ENCODE data around the gene STS.

STS gene

DNA sequence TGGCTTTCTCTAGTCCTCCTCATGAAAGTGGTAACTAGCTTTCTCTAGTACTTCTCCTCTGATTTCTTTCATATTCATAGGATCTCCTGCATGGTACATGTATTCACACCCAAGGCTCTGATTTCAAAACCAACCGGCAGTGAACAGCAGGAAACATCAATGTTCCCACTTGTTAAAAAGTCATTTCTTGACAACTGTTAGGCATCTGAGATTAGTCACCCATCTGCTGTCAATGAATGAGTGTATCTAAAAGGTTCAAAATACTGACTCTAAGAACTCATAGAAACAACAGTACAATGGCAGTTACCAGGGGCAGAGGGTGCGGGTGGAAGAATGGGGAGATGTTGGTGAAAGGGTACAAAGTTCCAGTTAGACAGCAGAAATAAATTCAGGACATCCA lies 31.9 kb downstream of the STS start:
- no peaks in the 10 kb centered on the region for H3K9me3 ChIP-seq (ENCODE audit: control insufficient read depth, insufficient read depth, low read length)
- no peak overlapping the region for H3K9ac ChIP-seq (ENCODE audit: low read depth, low read length)
- H3K4me1 ChIP-seq (ENCODE audit: insufficient read depth, low read length), result no peaks in the 10 kb centered on the region
- no peaks in the 10 kb centered on the region for H3K36me3 ChIP-seq (ENCODE audit: insufficient read depth, low read length)

DNA sequence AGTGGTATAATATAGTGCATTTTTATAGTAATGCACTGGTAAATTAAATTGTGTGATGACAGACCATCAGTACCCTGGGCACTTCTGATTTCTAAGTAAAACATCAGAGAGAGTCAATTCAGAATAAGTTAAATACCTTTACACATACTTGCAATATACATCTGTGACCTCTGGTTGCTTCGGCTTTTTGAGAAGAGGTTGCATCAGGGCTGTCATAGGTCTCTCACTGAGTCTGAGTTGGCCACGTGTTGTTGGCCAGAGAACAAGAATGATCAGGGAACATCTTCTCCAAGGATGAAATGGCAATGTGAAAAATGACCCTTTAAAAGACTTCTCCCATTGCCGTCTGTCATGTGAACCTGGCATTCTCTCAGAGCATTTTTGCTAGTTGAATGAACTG lies 37.3 kb downstream of the STS start:
- Histone ChIP-seq H3K9me3 (ENCODE audit: control insufficient read depth, insufficient read depth, low read length) (no peaks in the 10 kb centered on the region), H3K4me1 (ENCODE audit: insufficient read depth, low read length) (no peaks in the 10 kb centered on the region), H3K36me3 (ENCODE audit: insufficient read depth, low read length) (no peaks in the 10 kb centered on the region), H3K9ac (ENCODE audit: low read depth, low read length) (no peak overlapping the region)

DNA sequence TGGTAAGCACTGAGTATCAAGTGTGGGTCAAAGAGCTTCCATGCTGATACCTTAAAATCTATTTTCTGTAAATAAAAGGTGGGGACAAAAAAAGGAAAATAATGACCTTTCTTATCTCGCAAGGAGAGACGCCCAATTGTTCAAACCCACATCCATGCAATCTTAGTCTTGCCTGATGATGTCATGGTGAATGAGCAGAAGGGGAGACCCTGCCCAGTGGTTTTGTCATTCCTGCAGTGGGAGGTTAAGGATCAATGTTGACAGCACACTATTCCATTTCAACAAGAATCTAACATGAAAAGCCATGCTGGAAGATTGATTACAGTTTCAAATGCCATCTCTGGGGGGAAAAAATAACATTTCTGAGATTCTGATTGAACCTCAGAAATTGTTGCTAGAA lies 41.2 kb downstream of the STS start:
- Histone ChIP-seq H3K36me3 (ENCODE audit: insufficient read depth, low read length) (no peaks in the 10 kb centered on the region), H3K4me1 (ENCODE audit: insufficient read depth, low read length) (no peaks in the 10 kb centered on the region), H3K9ac (ENCODE audit: low read depth, low read length) (no peak overlapping the region), H3K9me3 (ENCODE audit: control insufficient read depth, insufficient read depth, low read length) (no peaks in the 10 kb centered on the region)

- no peaks in the 10 kb centered on the region for H3K9me3 ChIP-seq (ENCODE audit: control insufficient read depth, insufficient read depth, low read length)
Measured at GRCh38 chrX:7190157-7190556, 42.6 kb downstream of the STS start.

GRCh38 chrX:7191681-7192110 lies 44.2 kb downstream of the STS start:
- Histone ChIP-seq H3K9ac (ENCODE audit: low read depth, low read length) (no peak overlapping the region), H3K9me3 (ENCODE audit: control insufficient read depth, insufficient read depth, low read length) (no peaks in the 10 kb centered on the region), H3K36me3 (ENCODE audit: insufficient read depth, low read length) (no peaks in the 10 kb centered on the region), H3K4me1 (ENCODE audit: insufficient read depth, low read length) (peaks cover 6% of the 10 kb centered on the region; the same call in 1 of the 2 replicates)

More at GRCh38 chrX:7190157-7190556, 42.6 kb downstream of the STS start:
- H3K4me1 ChIP-seq (ENCODE audit: insufficient read depth, low read length), result no peaks in the 10 kb centered on the region
- no peak overlapping the region for H3K9ac ChIP-seq (ENCODE audit: low read depth, low read length)
- H3K36me3 ChIP-seq (ENCODE audit: insufficient read depth, low read length), result no peaks in the 10 kb centered on the region

GRCh38 chrX:7192871-7193270 lies 45.4 kb downstream of the STS start:
- Histone ChIP-seq H3K9me3 (ENCODE audit: control insufficient read depth, insufficient read depth, low read length) (no peaks in the 10 kb centered on the region), H3K9ac (ENCODE audit: low read depth, low read length) (no peak overlapping the region), H3K4me1 (ENCODE audit: insufficient read depth, low read length) (peaks cover 6% of the 10 kb centered on the region; the same call in 1 of the 2 replicates), H3K36me3 (ENCODE audit: insufficient read depth, low read length) (no peaks in the 10 kb centered on the region)

DNA sequence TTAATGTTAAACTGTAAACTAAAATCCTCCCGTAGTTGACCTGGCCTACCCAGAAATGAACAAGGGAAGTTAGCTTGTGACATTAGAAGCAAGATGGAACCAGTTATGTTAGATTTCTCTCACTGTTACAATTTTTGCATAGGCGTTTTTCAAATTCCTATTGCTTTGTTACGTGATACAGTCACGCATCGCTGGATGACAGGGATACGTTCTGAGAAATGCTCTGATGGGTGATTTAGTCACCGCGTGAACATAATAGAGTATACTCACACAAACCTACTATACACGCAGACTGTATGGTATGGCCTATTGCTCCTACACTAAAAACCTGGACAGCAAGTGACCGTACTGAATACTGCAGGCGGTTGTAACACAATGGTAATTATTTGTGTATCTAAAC lies 47.1 kb downstream of the STS start:
- Histone ChIP-seq H3K9ac (ENCODE audit: low read depth, low read length) (no peak overlapping the region), H3K36me3 (ENCODE audit: insufficient read depth, low read length) (no peaks in the 10 kb centered on the region), H3K4me1 (ENCODE audit: insufficient read depth, low read length) (peaks cover 6% of the 10 kb centered on the region; the same call in 1 of the 2 replicates)

More for the DNA sequence above, 47.1 kb downstream of the STS start:
- no peaks in the 10 kb centered on the region for H3K9me3 ChIP-seq (ENCODE audit: control insufficient read depth, insufficient read depth, low read length)

All from ES-I3 (cell line).